Measurements from ENCODE around the gene ORMDL1.

The ORMDL1 gene

GRCh38 chr2:189818249-189819038 is 34.3 kb upstream of the ORMDL1 start (continued):
- TF ChIP-seq TCF4 (CRISPR knock-in tag; IDR thresholded peaks at IDR 0.05; ENCODE audit: borderline replicate concordance) (no peak), GLIS3 (CRISPR knock-in tag; IDR thresholded peaks at IDR 0.05) (no peak)
- TF ChIP-seq, protein P1, sequence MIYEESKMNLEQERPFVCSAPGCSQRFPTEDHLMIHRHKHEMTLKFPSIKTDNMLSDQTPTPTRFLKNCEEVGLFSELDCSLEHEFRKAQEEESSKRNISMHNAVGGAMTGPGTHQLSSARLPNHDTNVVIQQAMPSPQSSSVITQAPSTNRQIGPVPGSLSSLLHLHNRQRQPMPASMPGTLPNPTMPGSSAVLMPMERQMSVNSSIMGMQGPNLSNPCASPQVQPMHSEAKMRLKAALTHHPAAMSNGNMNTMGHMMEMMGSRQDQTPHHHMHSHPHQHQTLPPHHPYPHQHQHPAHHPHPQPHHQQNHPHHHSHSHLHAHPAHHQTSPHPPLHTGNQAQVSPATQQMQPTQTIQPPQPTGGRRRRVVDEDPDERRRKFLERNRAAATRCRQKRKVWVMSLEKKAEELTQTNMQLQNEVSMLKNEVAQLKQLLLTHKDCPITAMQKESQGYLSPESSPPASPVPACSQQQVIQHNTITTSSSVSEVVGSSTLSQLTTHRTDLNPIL (CRISPR knock-in tag; IDR thresholded peaks at IDR 0.05; ENCODE audit: low read depth), result no peak

DNA sequence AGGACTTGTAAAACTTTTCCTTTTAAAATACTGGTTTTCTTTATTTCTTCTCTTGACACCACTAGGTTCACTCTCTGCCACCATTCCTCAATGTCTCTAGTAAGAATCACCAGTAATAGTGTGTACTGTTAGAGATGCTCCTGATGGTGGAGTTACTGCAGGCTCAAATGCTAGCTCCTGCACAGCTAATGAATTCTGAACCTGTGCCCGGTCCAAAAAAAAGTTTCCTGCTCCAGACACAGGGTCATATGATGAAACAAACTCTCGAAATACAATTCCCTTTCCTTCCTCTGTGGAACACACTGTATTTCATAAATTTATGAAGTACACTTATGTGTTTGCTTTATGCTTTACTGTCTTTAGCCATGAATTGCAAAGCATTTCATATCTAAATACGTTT is 19.3 kb upstream of the ORMDL1 start:
- no peak for TF ChIP-seq POU6F1 (CRISPR knock-in tag; IDR thresholded peaks at IDR 0.05; ENCODE audit: borderline replicate concordance, low read depth)
- no peak for TF ChIP-seq OSR1 (CRISPR knock-in tag; IDR thresholded peaks at IDR 0.05)
- TF ChIP-seq ZC3H10 (CRISPR knock-in tag; IDR thresholded peaks at IDR 0.05), result no peak
- no peak for TF ChIP-seq ZFP30 (CRISPR knock-in tag; IDR thresholded peaks at IDR 0.05)
- no peak for TF ChIP-seq BACH2 (CRISPR knock-in tag; IDR thresholded peaks at IDR 0.05; ENCODE audit: borderline replicate concordance)
- no peak for TF ChIP-seq ESRRG (CRISPR knock-in tag; IDR thresholded peaks at IDR 0.05)
- no peak for TF ChIP-seq TOX (CRISPR knock-in tag; IDR thresholded peaks at IDR 0.05; ENCODE audit: borderline replicate concordance)
- TF ChIP-seq RARB (CRISPR knock-in tag; IDR thresholded peaks at IDR 0.05), result no peak
- no peak for TF ChIP-seq PATZ1 (CRISPR knock-in tag; IDR thresholded peaks at IDR 0.05; ENCODE audit: borderline replicate concordance)
- no peak for TF ChIP-seq GLIS3 (CRISPR knock-in tag; IDR thresholded peaks at IDR 0.05)
- no peak for ATAC-seq

GRCh38 chr2:189802396-189802912 is 18.3 kb upstream of the ORMDL1 start:
- no peak for ATAC-seq
- TF ChIP-seq ZNF8 (CRISPR knock-in tag; IDR thresholded peaks at IDR 0.05) (no peak), TCF4 (CRISPR knock-in tag; IDR thresholded peaks at IDR 0.05; ENCODE audit: borderline replicate concordance) (no peak), POU6F1 (CRISPR knock-in tag; IDR thresholded peaks at IDR 0.05; ENCODE audit: borderline replicate concordance, low read depth) (no peak), TOX (CRISPR knock-in tag; IDR thresholded peaks at IDR 0.05; ENCODE audit: borderline replicate concordance) (no peak), ZC3H10 (CRISPR knock-in tag; IDR thresholded peaks at IDR 0.05) (no peak), ZFP3 (CRISPR knock-in tag; IDR thresholded peaks at IDR 0.05) (no peak), SNAI2 (CRISPR knock-in tag; IDR thresholded peaks at IDR 0.05) (no peak), OSR1 (CRISPR knock-in tag; IDR thresholded peaks at IDR 0.05) (no peak), ZFP30 (CRISPR knock-in tag; IDR thresholded peaks at IDR 0.05) (no peak), ISL1 (CRISPR knock-in tag; IDR thresholded peaks at IDR 0.05) (no peak), BACH2 (CRISPR knock-in tag; IDR thresholded peaks at IDR 0.05; ENCODE audit: borderline replicate concordance) (no peak), PATZ1 (CRISPR knock-in tag; IDR thresholded peaks at IDR 0.05; ENCODE audit: borderline replicate concordance) (no peak), PPARA (CRISPR knock-in tag; IDR thresholded peaks at IDR 0.05; ENCODE audit: borderline replicate concordance) (no peak), ZNF565 (CRISPR knock-in tag; conservative IDR thresholded peaks at IDR 0.05; ENCODE audit: low read depth) (no peak), RARB (CRISPR knock-in tag; IDR thresholded peaks at IDR 0.05) (no peak)
- TF ChIP-seq, protein P2, sequence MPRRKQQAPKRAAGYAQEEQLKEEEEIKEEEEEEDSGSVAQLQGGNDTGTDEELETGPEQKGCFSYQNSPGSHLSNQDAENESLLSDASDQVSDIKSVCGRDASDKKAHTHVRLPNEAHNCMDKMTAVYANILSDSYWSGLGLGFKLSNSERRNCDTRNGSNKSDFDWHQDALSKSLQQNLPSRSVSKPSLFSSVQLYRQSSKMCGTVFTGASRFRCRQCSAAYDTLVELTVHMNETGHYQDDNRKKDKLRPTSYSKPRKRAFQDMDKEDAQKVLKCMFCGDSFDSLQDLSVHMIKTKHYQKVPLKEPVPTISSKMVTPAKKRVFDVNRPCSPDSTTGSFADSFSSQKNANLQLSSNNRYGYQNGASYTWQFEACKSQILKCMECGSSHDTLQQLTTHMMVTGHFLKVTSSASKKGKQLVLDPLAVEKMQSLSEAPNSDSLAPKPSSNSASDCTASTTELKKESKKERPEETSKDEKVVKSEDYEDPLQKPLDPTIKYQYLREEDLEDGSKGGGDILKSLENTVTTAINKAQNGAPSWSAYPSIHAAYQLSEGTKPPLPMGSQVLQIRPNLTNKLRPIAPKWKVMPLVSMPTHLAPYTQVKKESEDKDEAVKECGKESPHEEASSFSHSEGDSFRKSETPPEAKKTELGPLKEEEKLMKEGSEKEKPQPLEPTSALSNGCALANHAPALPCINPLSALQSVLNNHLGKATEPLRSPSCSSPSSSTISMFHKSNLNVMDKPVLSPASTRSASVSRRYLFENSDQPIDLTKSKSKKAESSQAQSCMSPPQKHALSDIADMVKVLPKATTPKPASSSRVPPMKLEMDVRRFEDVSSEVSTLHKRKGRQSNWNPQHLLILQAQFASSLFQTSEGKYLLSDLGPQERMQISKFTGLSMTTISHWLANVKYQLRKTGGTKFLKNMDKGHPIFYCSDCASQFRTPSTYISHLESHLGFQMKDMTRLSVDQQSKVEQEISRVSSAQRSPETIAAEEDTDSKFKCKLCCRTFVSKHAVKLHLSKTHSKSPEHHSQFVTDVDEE (CRISPR knock-in tag; IDR thresholded peaks at IDR 0.05), result no peak
- TF ChIP-seq, protein P3, sequence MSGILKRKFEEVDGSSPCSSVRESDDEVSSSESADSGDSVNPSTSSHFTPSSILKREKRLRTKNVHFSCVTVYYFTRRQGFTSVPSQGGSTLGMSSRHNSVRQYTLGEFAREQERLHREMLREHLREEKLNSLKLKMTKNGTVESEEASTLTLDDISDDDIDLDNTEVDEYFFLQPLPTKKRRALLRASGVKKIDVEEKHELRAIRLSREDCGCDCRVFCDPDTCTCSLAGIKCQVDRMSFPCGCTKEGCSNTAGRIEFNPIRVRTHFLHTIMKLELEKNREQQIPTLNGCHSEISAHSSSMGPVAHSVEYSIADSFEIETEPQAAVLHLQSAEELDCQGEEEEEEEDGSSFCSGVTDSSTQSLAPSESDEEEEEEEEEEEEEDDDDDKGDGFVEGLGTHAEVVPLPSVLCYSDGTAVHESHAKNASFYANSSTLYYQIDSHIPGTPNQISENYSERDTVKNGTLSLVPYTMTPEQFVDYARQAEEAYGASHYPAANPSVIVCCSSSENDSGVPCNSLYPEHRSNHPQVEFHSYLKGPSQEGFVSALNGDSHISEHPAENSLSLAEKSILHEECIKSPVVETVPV (CRISPR knock-in tag; IDR thresholded peaks at IDR 0.05), result no peak

Data from SK-N-SH treated with all-trans-retinoic acid at 6 μM for 48 hours (cell line).